GM19351 (cell line): ENCODE data around the gene CPLX1.
"Not testable (repeated sequence)": the region's sequence is repeated elsewhere in the genome, so short reads cannot be mapped to it uniquely, and the experiment has no call there.

Experiments
- ATAC-seq: cut with Tn5 transposase; IDR thresholded peaks from one replicate; pipeline ENCODE4 v1.9.1; 2021; ENCODE audit warnings: mild to moderate bottlenecking, moderate library complexity; ENCODE audit not compliant: unreplicated experiment

CPLX1 gene

DNA sequence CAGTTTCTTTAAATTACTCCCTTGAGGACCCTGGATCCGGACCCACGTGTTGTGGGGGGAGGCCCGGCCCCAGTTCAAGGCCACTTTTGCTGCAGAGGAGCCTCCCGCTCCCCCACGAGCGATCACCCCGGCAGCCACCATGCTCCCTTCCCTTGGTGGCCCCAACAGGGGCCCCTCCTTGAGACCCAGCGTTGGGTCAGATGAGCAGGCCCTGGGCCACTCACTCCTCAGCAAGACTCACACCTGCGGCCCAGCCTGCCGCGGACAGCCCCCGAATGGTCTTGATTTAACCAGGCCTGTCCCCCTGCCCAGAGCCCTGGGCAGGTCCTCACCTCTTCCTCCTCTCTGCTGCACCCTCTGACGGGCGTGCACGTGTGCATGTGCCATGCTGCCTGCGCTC is 4.3 kb downstream of the CPLX1 start:
- no peak for ATAC-seq

- ATAC-seq, result no peak
These were observed 4.7 kb downstream of the CPLX1 start for GRCh38 chr4:821181-821591.

GRCh38 chr4:820230-821172 is 5.4 kb downstream of the CPLX1 start:
- ATAC-seq, result no peak

- no peak for ATAC-seq
These were observed 6.3 kb downstream of the CPLX1 start for GRCh38 chr4:819401-820229.

DNA sequence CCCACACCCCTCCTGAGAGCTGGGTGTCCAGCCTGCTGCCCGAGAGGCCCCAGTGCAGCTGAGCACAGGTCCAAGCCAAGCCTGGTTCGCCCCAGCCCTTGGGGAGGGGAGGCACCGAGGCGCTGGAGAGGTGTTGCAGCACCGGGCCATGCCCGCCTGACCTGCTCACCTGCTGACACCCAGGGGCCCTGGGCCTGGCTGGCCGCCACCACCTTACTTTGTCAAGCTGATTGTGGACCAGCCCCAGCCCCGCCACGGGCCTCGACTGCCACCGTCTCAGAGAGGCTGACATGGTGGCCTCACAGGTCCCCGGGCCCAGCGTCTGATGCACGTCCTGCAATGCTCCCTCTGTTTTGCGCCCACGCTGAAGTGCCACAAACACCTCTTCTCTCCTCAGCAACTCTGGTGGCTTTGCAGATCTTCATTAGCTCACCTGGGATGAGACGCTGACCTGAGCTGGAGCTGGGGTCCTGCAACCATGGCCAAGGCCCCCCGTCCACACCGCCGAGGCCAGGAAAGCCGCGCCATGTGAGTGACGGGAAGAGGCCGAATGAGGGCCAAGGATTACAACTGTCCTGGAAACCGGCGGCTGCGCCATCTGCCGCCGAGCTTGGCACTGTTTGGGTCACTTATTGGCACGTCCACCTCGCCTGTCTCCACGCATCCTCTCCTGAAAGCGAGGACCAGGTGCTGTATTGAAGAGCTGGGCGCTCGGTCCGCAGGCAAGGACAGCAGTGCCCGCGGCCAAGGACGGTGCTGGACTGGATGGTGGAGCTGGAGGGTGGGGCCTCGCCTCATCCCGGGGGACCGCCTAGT is 7.6 kb downstream of the CPLX1 start:
- ATAC-seq, result no peak

GRCh38 chr4:815464-816146 is 10.3 kb downstream of the CPLX1 start:
- no peak for ATAC-seq

DNA sequence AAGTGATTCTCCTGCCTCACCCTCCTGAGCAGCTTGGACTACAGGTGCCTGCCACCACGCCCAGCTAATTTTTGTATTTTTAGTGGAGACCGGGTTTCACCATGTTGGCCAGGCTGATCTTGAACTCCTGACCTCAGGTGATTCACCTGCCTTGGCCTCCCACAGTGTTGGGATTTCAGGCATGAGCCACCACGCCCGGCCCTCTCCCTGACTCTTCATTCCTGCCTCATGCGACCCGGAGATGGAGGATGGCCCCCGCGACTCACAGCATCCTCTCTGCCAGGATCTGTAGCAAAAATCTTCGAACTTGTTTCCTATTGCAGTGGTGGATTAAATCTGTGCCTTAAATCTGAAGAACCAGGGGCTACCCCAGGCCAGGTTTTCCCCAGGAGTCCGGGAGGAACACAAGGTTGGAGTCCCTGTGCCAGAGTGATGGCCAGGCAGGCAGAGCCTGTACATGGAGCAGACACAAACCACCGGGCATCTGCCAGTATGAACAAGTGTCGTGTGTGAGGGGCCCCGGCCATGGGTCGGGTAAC is 11.5 kb downstream of the CPLX1 start:
- no peak for ATAC-seq

DNA sequence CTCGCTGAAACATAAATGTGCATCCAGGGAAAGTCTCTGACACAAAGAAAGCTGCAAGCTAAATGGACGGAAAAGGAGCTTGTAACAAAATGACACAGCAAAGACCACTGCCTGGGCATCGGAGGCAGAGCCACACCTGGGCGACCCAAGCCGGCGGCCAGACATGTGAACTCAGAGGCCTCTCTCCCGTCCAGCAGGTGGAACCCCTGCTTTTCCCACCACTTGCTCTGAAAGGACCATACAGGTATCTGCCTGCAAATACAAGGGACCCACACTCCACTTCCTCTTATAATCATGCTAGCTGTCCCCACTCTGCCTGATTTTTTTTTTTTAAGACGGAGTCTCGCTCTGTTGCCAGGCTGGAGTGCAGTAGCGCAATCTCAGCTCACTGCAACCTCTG is 12.0 kb downstream of the CPLX1 start:
- no peak for ATAC-seq

DNA sequence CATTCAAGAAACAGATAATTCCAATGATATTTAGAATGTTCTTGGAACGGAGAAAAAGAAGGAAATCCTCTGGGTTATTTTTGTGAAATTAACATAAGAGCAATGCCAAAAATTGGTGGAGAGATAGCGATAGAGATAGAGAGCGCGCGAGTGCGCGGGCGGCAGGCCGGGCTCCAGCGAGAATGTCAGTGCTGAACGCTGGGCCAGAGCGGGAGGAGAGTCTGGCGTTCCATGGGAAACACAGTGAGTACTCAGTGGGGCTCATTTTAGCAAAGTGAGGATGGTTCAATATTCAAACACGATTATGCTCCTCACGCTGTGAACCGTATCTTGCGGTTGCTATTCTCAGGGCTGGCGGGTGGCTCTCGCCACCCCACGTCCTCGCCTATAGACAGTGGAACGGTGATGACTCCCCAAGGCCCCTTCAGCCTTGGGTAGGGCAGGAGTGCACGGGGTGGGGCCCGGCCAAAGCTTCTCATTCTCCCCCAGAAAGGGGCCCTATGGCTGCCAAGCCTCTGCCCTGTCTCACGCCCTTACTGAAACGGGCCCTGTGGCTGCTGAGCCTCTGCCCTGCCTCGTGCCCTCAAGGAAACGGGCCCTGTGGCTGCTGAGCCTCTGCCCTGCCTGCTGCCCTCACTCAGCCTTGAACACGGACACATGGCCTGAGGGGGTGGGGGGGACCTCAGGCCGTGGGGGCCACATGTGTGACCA is 16.9 kb downstream of the CPLX1 start:
- no peak for ATAC-seq

- ATAC-seq, result no peak
These were observed 18.1 kb downstream of the CPLX1 start for GRCh38 chr4:807792-808191.

DNA sequence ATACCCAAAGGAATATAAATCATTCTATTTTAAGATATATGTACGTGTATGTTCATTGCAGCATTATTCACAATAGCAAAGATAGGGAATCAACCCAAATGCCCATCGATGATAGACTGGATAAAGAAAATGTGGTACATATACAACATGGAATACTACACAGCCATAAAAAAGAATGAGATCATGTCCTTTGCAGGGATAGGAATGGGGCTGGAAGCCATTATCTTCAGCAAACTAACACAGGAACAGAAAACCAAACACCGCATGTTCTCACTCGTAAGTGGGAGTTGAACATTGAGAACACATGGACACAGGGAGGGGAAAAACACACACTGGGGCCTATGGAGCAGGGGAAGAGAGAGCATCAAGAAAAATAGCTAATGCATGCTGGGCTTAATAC is 18.9 kb downstream of the CPLX1 start:
- ATAC-seq, result not testable (repeated sequence)

DNA sequence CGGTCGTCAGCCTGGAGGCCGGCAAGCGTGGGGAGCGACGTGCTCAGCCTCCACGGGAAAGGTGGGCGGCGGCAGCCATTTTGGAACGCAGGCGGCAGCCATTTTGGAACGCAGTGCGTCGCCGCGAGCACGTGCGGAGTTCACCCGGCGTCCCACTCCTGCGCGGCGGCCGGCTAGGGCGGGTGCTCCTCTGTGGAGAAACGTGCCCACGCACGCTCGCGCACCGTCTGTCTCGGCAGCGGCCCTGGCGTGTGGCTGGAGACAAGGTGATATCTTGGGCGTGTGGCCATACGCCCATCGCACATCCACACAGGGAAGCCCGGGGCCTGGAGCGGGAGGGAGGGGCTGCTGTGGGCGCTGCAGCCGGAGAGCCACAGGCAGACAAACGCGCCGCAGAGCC is 21.1 kb downstream of the CPLX1 start:
- ATAC-seq, result no peak

DNA sequence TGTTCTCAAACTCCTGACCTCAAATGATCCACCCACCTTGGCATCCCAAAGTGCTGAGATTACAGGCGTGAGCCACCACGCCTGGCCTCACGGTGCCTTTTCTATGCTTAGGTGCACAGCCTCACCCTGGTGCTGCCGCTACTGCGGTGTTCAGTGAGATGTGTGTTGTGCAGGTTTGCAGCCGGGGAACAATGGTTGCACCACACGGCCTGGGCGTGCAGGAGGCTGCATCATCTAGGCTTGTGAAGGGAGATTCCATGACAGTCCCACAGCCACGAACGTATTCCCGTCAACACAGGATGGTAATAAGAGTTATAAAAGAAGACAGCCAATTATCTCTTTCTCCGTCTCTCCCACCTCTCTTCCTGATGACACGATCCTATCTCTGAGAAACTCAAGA is 22.0 kb downstream of the CPLX1 start:
- no peak for ATAC-seq

DNA sequence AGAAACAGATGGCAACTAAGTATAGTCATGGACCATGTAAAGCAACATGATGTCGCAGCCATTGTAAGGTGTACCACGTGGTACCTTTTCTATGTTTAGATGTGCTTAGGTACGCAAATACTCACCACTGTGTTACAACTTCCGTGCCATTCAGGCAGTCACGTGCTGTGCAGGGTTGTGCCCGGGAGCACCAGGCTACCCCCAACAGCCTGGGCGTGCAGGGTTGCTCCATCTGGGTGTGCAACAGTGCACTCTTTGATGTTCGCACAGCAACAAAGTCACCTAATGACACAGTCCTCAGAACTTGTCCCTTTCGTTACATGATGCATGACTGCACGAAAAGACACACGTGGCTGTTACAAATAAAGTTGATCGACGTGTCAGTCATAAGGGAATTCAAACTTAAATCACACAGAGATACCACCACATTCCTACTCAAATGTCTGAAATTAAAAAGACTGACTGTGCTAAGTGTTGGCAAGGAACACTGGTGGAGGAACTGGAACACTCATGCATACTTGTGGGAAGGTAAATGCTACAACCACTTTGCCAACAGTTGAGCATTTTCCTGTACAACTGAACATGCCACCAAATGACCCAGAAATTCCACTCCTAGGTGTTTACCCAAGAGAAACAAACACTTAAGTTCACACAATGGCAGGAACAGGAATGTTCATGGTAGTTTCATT is 24.3 kb downstream of the CPLX1 start:
- ATAC-seq, result no peak

- ATAC-seq, result no peak
These were observed 28.9 kb downstream of the CPLX1 start for GRCh38 chr4:797066-797465.

GRCh38 chr4:796206-796605 is 29.7 kb downstream of the CPLX1 start:
- ATAC-seq, result no peak

DNA sequence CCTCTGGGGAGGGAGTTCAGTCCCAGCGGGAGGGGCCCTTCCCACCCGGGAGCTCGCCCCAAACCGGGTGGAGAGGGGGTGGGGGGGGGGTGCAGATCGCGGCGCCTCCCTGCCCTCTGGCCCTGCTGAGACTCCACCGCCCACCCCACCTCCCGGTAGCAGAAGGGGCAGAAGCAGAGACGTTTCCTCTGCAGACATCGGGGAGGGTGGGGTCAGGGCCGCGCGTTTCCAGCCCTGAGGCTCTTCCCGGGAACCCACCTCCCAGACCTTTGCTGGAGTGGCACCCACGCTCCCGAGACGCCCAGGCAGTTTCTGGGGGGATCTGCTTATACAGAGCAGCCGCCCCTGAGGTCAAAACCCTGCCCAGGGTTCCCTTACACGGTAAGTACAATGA is 30.2 kb downstream of the CPLX1 start:
- no peak for ATAC-seq

DNA sequence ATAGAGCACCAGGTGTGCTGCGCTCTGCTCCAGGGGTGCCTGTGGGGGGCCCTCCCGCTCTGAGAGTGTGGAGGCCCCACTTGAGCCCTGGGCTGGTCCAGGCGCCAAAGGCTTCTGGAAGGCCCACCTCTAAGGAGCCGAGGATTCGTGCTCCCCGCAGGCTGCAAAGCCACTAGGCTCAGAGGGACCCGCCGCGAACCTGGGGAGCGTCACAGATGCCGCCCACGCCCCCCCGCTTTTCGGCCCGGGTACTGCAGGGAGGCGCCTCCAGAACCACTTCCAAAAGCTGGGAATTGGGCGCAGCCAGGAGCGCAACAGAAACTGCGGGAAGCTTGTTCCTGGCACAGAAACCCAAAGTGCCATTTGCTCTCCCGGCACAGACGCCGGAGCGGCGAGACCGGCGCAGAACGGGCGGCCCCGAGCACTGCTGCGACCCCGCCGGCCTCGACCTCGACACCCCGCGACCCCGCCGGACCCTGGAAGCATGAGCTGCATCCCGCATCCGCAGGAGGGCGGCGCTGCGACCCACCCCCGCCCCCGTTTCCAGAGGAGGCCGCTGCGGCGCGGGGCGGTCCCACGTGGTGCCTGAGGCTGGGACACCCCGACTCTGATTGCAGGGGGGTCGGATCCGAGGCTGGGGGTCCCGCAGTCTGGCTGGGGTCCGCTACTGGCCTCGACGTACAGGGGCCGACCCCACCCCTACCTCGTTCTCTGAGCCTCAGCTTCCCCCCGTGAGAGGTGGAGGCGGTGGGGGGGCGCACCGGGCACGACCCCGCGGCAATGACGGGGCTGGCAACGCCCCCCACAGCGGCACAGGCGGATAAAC is 30.8 kb downstream of the CPLX1 start:
- no peak for ATAC-seq
